Transverse colon (tissue), 4 donors: ENCODE measurements around the gene ACD.

Experiments
- EP300 ChIP-seq: sonication (generic); formaldehyde crosslinking; IDR thresholded peaks from one replicate; pipeline ENCODE4 v1.6.1; 2017; ENCODE audit warnings: antibody characterized with exemption, low read depth
- POLR2A ChIP-seq: fragments of 450-650 bp; IDR thresholded peaks from one replicate; pipeline ENCODE4 v1.6.1; 2016; ENCODE audit warnings: antibody characterized with exemption, mild to moderate bottlenecking, moderate library complexity
- POLR2AphosphoS5 ChIP-seq, 3 donors: sonication (generic); formaldehyde crosslinking; IDR thresholded peaks; one replicate each; pipeline ENCODE4 v1.6.1; 2016; ENCODE audit warnings: antibody characterized with exemption in 3 of 3
- TF ChIP-seq, protein P1 (sequence below), 5 experiments: fragments of 200-600 bp in 3 of 5; fragments of 450-650 bp in 2 of 5; sonication (generic) in 3 of 5; IDR thresholded peaks; 1 replicate in 2 of 5; 2 replicates in 3 of 5; pipeline ENCODE4 v1.5.1; 2016 to 2017; ENCODE audit warnings: antibody characterized with exemption in 5 of 5, inconsistent platforms in 3 of 5, mild to moderate bottlenecking in 2 of 5, moderate library complexity in 1 of 5

- TF ChIP-seq, protein P1, sequence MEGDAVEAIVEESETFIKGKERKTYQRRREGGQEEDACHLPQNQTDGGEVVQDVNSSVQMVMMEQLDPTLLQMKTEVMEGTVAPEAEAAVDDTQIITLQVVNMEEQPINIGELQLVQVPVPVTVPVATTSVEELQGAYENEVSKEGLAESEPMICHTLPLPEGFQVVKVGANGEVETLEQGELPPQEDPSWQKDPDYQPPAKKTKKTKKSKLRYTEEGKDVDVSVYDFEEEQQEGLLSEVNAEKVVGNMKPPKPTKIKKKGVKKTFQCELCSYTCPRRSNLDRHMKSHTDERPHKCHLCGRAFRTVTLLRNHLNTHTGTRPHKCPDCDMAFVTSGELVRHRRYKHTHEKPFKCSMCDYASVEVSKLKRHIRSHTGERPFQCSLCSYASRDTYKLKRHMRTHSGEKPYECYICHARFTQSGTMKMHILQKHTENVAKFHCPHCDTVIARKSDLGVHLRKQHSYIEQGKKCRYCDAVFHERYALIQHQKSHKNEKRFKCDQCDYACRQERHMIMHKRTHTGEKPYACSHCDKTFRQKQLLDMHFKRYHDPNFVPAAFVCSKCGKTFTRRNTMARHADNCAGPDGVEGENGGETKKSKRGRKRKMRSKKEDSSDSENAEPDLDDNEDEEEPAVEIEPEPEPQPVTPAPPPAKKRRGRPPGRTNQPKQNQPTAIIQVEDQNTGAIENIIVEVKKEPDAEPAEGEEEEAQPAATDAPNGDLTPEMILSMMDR (IDR thresholded peaks at IDR 0.05) = no peak
- TF ChIP-seq EP300 (no peak), POLR2A (no peak), POLR2AphosphoS5 (IDR thresholded peaks at IDR 0.05) (no peak)
These were observed 16.0 kb downstream of the ACD start for GRCh38 chr16:67644038-67644437.
